Endothelial cell of umbilical vein (primary cell): ENCODE measurements around the gene SNAI3. TPM values are rescaled to one million over a fixed set of nuclear protein-coding genes. Genes with fewer than 3 reads are reported as not detected.

Experiments used
- BruUV-seq: library from RNA; stranded (reverse); fragments of 400-500 nt; replicated peaks from 2 replicates; lab custom pipeline; 2021; lab: Mats Ljungman, UMichigan
- CTCF ChIA-PET: fragments of 300-600, 350-600 bp; sonication (Branson Sonifier 250); formaldehyde crosslinking; loops from one replicate; lab custom pipeline; 2021; ENCODE audit warnings: antibody characterized with exemption, inconsistent platforms; lab: Charles Lee
- POLR2A ChIA-PET: fragments of 300-600, 350-600 bp; sonication (Branson Sonifier 250); formaldehyde crosslinking; loops from one replicate; lab custom pipeline; 2021; ENCODE audit warnings: antibody characterized with exemption, inconsistent platforms; lab: Charles Lee
- DNase-seq: peaks from one replicate; pipeline ENCODE4 v3.0.0-alpha.2; 2011; ENCODE audit warnings: low read depth, low spot score
- FAIRE-seq: peaks from 2 replicates; lab custom pipeline; 2011; peaks lifted over from hg19 to GRCh38; lab: Jason Lieb, UNC
- H2AFZ ChIP-seq: 2 replicates; pipeline ENCODE4 v1.6.0; 2012; ENCODE audit warnings: low read depth, low read length, control low read depth, inconsistent platforms
- H3K27ac ChIP-seq: 2 replicates; pipeline ENCODE4 v1.5.1; 2011; ENCODE audit warnings: low read depth, mild to moderate bottlenecking, control low read depth, low read length, moderate library complexity; ENCODE audit not compliant: insufficient read depth
- H3K27me3 ChIP-seq, 2 experiments: 2 replicates each; pipeline versions ENCODE4 v1.6.0 to v1.6.1; 2011; ENCODE audit warnings: low read length in 2 of 2, mixed read lengths in 1 of 2; ENCODE audit not compliant: control insufficient read depth in 2 of 2, insufficient read depth in 2 of 2
- H3K36me3 ChIP-seq, 2 experiments: 2 replicates in 1 of 2; 3 replicates in 1 of 2; pipeline ENCODE4 v1.5.1; 2011; ENCODE audit warnings: low read length in 2 of 2, mild to moderate bottlenecking in 1 of 2, moderate library complexity in 1 of 2; ENCODE audit not compliant: control insufficient read depth in 2 of 2, insufficient read depth in 2 of 2; ENCODE audit errors: extremely low read depth in 1 of 2
- H3K4me1 ChIP-seq: 3 replicates; pipeline ENCODE4 v1.5.1; 2011; ENCODE audit warnings: mild to moderate bottlenecking, low read length; ENCODE audit not compliant: control insufficient read depth, insufficient read depth; ENCODE audit errors: extremely low read depth
- H3K4me2 ChIP-seq: 2 replicates; pipeline ENCODE4 v1.6.1; 2011; ENCODE audit warnings: low read length, control low read depth, mixed read lengths; ENCODE audit not compliant: insufficient read depth
- H3K4me3 ChIP-seq, 3 experiments: fragments of 200-600 bp in 1 of 3; sonication (generic), shearing (Covaris generic) in 1 of 3; replicated peaks in 1 of 3; 2 replicates each; pipeline ENCODE4 v1.5.1; 2011 to 2016; ENCODE audit warnings: control low read depth in 3 of 3, low read length in 3 of 3, mild to moderate bottlenecking in 2 of 3, inconsistent platforms in 1 of 3, low read depth in 1 of 3, moderate library complexity in 1 of 3; ENCODE audit not compliant: insufficient read depth in 1 of 3
- H3K79me2 ChIP-seq: 2 replicates; pipeline ENCODE4 v1.6.0; 2012; ENCODE audit warnings: low read length, inconsistent platforms; ENCODE audit not compliant: control insufficient read depth, insufficient read depth
- H3K9ac ChIP-seq: replicated peaks from 2 replicates; pipeline ENCODE3; 2011; ENCODE audit warnings: low read length, control low read depth; ENCODE audit not compliant: insufficient read depth; ENCODE audit errors: extremely low read depth
- H3K9me1 ChIP-seq: replicated peaks from 3 replicates; pipeline ENCODE4 v1.6.0; 2011; ENCODE audit warnings: mild to moderate bottlenecking, low read length; ENCODE audit not compliant: control insufficient read depth, insufficient read depth; ENCODE audit errors: extremely low read depth
- H3K9me3 ChIP-seq: replicated peaks from 2 replicates; pipeline ENCODE4 v1.5.1; 2012; ENCODE audit warnings: low read length, inconsistent platforms; ENCODE audit not compliant: control insufficient read depth, insufficient read depth
- H4K20me1 ChIP-seq: replicated peaks from 2 replicates; pipeline ENCODE3; 2011; ENCODE audit warnings: mild to moderate bottlenecking, low read length; ENCODE audit not compliant: control insufficient read depth, insufficient read depth; ENCODE audit errors: extremely low read depth
- CTCF ChIP-seq, 2 donors: IDR thresholded peaks; 1 replicate in 1 of 2; 2 replicates in 1 of 2; pipeline ENCODE4 v1.5.1; 2011; ENCODE audit warnings: low read length in 2 of 2, mild to moderate bottlenecking in 2 of 2, moderate library complexity in 2 of 2, control low read depth in 1 of 2, inconsistent platforms in 1 of 2, low read depth in 1 of 2; ENCODE audit not compliant: insufficient read depth in 1 of 2; ENCODE audit errors: extremely low read depth in 1 of 2
- EZH2 ChIP-seq: IDR thresholded peaks from 2 replicates; pipeline ENCODE4 v1.6.1; 2012; ENCODE audit warnings: borderline replicate concordance, low read depth, mild to moderate bottlenecking, moderate library complexity, low read length, inconsistent platforms; ENCODE audit not compliant: severe bottlenecking
- FOS ChIP-seq: IDR thresholded peaks from 2 replicates; pipeline ENCODE4 v1.6.1; 2011; ENCODE audit warnings: mild to moderate bottlenecking, low read length, moderate library complexity, borderline replicate concordance; ENCODE audit not compliant: insufficient read depth
- GATA2 ChIP-seq: IDR thresholded peaks from 2 replicates; pipeline ENCODE4 v1.7.0; 2011; ENCODE audit warnings: low read depth, mild to moderate bottlenecking, moderate library complexity, mixed read lengths, low read length; ENCODE audit not compliant: insufficient read length, insufficient read depth
- JUN ChIP-seq: IDR thresholded peaks from 2 replicates; pipeline ENCODE4 v1.6.1; 2011; ENCODE audit warnings: borderline replicate concordance, low read depth; ENCODE audit not compliant: insufficient read length, insufficient read depth
- MAX ChIP-seq: IDR thresholded peaks from 2 replicates; pipeline ENCODE4 v1.6.1; 2011; ENCODE audit not compliant: insufficient read depth, insufficient read length
- MYC ChIP-seq: IDR thresholded peaks from one replicate; pipeline ENCODE4 v1.6.1; 2011; ENCODE audit warnings: mild to moderate bottlenecking, low read depth, low read length
- POLR2A ChIP-seq: IDR thresholded peaks from 2 replicates; pipeline ENCODE4 v1.6.1; 2012; ENCODE audit warnings: low read depth, mild to moderate bottlenecking, control low read depth, low read length
- POLR2AphosphoS5 ChIP-seq: IDR thresholded peaks from 2 replicates; pipeline ENCODE4 v1.6.1; 2012; ENCODE audit warnings: low read depth, mild to moderate bottlenecking, control low read depth, low read length, moderate library complexity; ENCODE audit not compliant: insufficient read depth
- dilution Hi-C: fragments of 300-500 bp; cut with MboI; formaldehyde crosslinking; loops from one replicate; pipeline ENCODE4 v1.15.0; 2019; ENCODE audit warnings: low sequenced_read_pairs; ENCODE audit not compliant: extremely low pct_ligation_motif_present
- intact Hi-C: fragments of 100-400 bp; cut with micrococcal nuclease; formaldehyde crosslinking; loops from one replicate; pipeline ENCODE4 v1.10.0; 2022
- polyA plus RNA-seq, 4 experiments: library from polyadenylated mRNA; depleted of rRNA in 3 of 4; stranded (reverse) in 3 of 4; unstranded in 1 of 4; fragments of >200 nt; gene quantifications; 2 replicates each; pipeline versions ENCODE4 v1.2.1 to v1.2.3, GENCODE V29; 2011 to 2012; ENCODE audit warnings: missing spikeins in 1 of 4
- total RNA-seq: library from RNA; stranded (reverse); gene quantifications from 2 replicates; pipeline ENCODE4 v1.2.3, GENCODE V29; 2021

SNAI3 gene
- total and polyA plus RNA-seq, 2 donors (not counting 3 experiments of a cell fraction or from before 2014, with no cell fraction given), result 0.30 to 0.31 TPM

GRCh38 chr16:88655053-88655732 is 31.1 kb downstream of the SNAI3 start:
- H3K9me3 ChIP-seq, result no peaks in the 10 kb centered on the region
- no peak for DNase-seq
- no peak overlapping the region for H3K4me2 ChIP-seq
- H3K27me3 ChIP-seq, result no peaks in the 10 kb centered on the region
- no peak overlapping the region for H2AFZ ChIP-seq
- ChIA-PET CTCF (no interaction called here), POLR2A (no interaction called here)
- no peak for TF ChIP-seq CTCF (IDR thresholded peaks at IDR 0.05; ENCODE audit: extremely low read depth in 1 of 2, insufficient read depth in 1 of 2, low read depth in 1 of 2, low read length in 2 of 2)
- TF ChIP-seq GATA2, result no peak
- TF ChIP-seq POLR2A, result no peak
- TF ChIP-seq EZH2, result no peak
- no peak for TF ChIP-seq JUN
- no peak for TF ChIP-seq MAX
- TF ChIP-seq MYC, result no peak
- no peak for TF ChIP-seq POLR2AphosphoS5
- no peak for TF ChIP-seq FOS
- H3K4me3 ChIP-seq, result no peak overlapping the region
- peaks cover 7 to 17% of the 10 kb centered on the region in 2 experiments for H3K36me3 ChIP-seq
- no peak overlapping the region for H3K9ac ChIP-seq
- H3K79me2 ChIP-seq, result peaks cover 17% of the 10 kb centered on the region
- H4K20me1 ChIP-seq, result no peaks in the 10 kb centered on the region
- no peak overlapping the region for H3K27ac ChIP-seq
- H3K4me1 ChIP-seq, result peaks cover 10% of the 10 kb centered on the region
- H3K9me1 ChIP-seq, result no peaks in the 10 kb centered on the region
- no TSS peak for BruUV-seq
- intact Hi-C loops (no loop called here), dilution Hi-C loops (no loop called here)
- no peak for FAIRE-seq
